K562 (cell line): ENCODE data around the gene CYB5B. TPM values are rescaled to one million over a fixed set of nuclear protein-coding genes. Genes with fewer than 3 reads are reported as not detected.

Experiments
- ATAC-seq: fragments of 200-7000 bp; cut with Tn5 transposase; 3 replicates; pipeline ENCODE4 v1.9.1; 2020; ENCODE audit warnings: moderate library complexity
- BruUV-seq: library from RNA; stranded (reverse); fragments of 400-500 nt; replicated peaks from 2 replicates; lab custom pipeline; 2021; lab: Mats Ljungman, UMichigan
- CTCF ChIA-PET: fragments of 300-600 bp; formaldehyde crosslinking; extraction: SDS; loops from one replicate; lab custom pipeline; 2021; ENCODE audit warnings: low intra/inter-chr PET ratio; lab: Yijun Ruan, JAX
- POLR2A ChIA-PET: fragments of 300-600, 350-650 bp; sonication (Branson Sonifier 250); formaldehyde crosslinking; extraction: SDS; loops from one replicate; lab custom pipeline; 2021; ENCODE audit warnings: antibody characterized with exemption, inconsistent platforms; lab: Yijun Ruan, JAX
- DNase-seq, 4 experiments: peaks; one replicate each; pipeline versions ENCODE4 v3.0.0 to v3.0.0-alpha.2; 2011 to 2018; ENCODE audit warnings: low spot score in 3 of 4, mixed read lengths in 3 of 4; ENCODE audit errors: extremely low read depth in 1 of 4
- FAIRE-seq: peaks from 2 replicates; lab custom pipeline; 2011; peaks lifted over from hg19 to GRCh38; lab: Jason Lieb, UNC
- H2AFZ ChIP-seq: 2 replicates; pipeline ENCODE4 v1.6.0; 2011; ENCODE audit warnings: low read depth, low read length, control low read depth, inconsistent platforms
- H3K27ac ChIP-seq: fragments of 200-600 bp; 3 replicates; pipeline ENCODE4 v1.8.0; 2011; ENCODE audit warnings: low read depth, mild to moderate bottlenecking, control low read depth, inconsistent platforms, low read length, moderate library complexity, mixed read lengths; ENCODE audit errors: extremely low read depth
- H3K27me3 ChIP-seq, 2 experiments: fragments of 300-600 bp in 1 of 2; 2 replicates in 1 of 2; 3 replicates in 1 of 2; pipeline versions ENCODE4 v1.6.0 to v1.8.0; 2011; ENCODE audit warnings: inconsistent platforms in 2 of 2, low read length in 2 of 2, mild to moderate bottlenecking in 1 of 2, mixed read lengths in 1 of 2, moderate library complexity in 1 of 2; ENCODE audit not compliant: control insufficient read depth in 2 of 2, insufficient read depth in 2 of 2
- H3K36me3 ChIP-seq: fragments of 300-600 bp; 3 replicates; pipeline ENCODE4 v1.8.0; 2011; ENCODE audit warnings: mild to moderate bottlenecking, low read length, inconsistent platforms; ENCODE audit not compliant: control insufficient read depth, insufficient read depth
- H3K4me1 ChIP-seq, 2 experiments: fragments of 200-600 bp in 1 of 2; replicated peaks in 1 of 2; 2 replicates in 1 of 2; 3 replicates in 1 of 2; pipeline versions ENCODE4 v1.5.1 to v1.8.0; 2011; ENCODE audit warnings: inconsistent platforms in 2 of 2, low read length in 2 of 2, mild to moderate bottlenecking in 1 of 2, mixed read lengths in 1 of 2, moderate library complexity in 1 of 2; ENCODE audit not compliant: control insufficient read depth in 2 of 2, insufficient read depth in 2 of 2
- H3K4me2 ChIP-seq: 2 replicates; pipeline ENCODE4 v1.6.1; 2011; ENCODE audit warnings: low read length, control low read depth, inconsistent platforms, mixed read lengths; ENCODE audit not compliant: insufficient read depth
- H3K4me3 ChIP-seq: fragments of 200-600 bp; sonication (generic), shearing (Covaris generic); 2 replicates; pipeline ENCODE4 v1.5.1; 2016; ENCODE audit warnings: control low read depth, inconsistent platforms
- H3K79me2 ChIP-seq: fragments of 200-600 bp; 3 replicates; pipeline ENCODE4 v1.8.0; 2011; ENCODE audit warnings: low read length, inconsistent platforms; ENCODE audit not compliant: control insufficient read depth, insufficient read depth
- H3K9ac ChIP-seq, 2 experiments: 2 replicates each; pipeline versions ENCODE4 v1.6.0 to v1.6.1; 2011; ENCODE audit warnings: low read depth in 2 of 2, low read length in 2 of 2, control low read depth in 1 of 2, inconsistent platforms in 1 of 2, mild to moderate bottlenecking in 1 of 2, mixed read lengths in 1 of 2; ENCODE audit not compliant: insufficient read depth in 1 of 2
- H3K9me1 ChIP-seq: one replicate; pipeline ENCODE4 v1.6.0; 2011; ENCODE audit warnings: inconsistent platforms, mild to moderate bottlenecking, low read length, moderate library complexity; ENCODE audit not compliant: control insufficient read depth, insufficient read depth
- H3K9me3 ChIP-seq: replicated peaks from 2 replicates; pipeline ENCODE4 v1.5.1; 2011; ENCODE audit warnings: low read depth, low read length, inconsistent platforms; ENCODE audit not compliant: control insufficient read depth, insufficient read depth
- H4K20me1 ChIP-seq: replicated peaks from 2 replicates; pipeline ENCODE4 v1.6.1; 2011; ENCODE audit warnings: low read length, inconsistent platforms, mixed read lengths; ENCODE audit not compliant: control insufficient read depth, insufficient read depth
- BCOR ChIP-seq: fragments of 450-650 bp; IDR thresholded peaks from 2 replicates; pipeline ENCODE4 v1.6.1; 2016
- ETV5 ChIP-seq: sonication (generic); formaldehyde crosslinking; IDR thresholded peaks from 2 replicates; pipeline ENCODE4 v1.4.0; 2020; ENCODE audit warnings: low read depth, mild to moderate bottlenecking, missing genetic modification reagents
- HES1 ChIP-seq: fragments of 450-650 bp; IDR thresholded peaks from 2 replicates; pipeline ENCODE4 v1.6.1; 2016; ENCODE audit warnings: low read depth, mild to moderate bottlenecking, moderate library complexity
- HNRNPK ChIP-seq: fragments of 200-400 bp; formaldehyde crosslinking; IDR thresholded peaks from one replicate; pipeline ENCODE4 v1.6.1; 2018; ENCODE audit warnings: mild to moderate bottlenecking, low read depth, low read length; ENCODE audit not compliant: poor library complexity, severe bottlenecking
- KAT8 ChIP-seq: fragments of 450-650 bp; IDR thresholded peaks from 2 replicates; pipeline ENCODE4 v1.6.1; 2016; ENCODE audit warnings: low read depth, mild to moderate bottlenecking
- KDM1A ChIP-seq, 2 experiments: fragments of 450-650 bp; IDR thresholded peaks; 2 replicates each; pipeline ENCODE4 v1.6.1; 2016; ENCODE audit warnings: mild to moderate bottlenecking in 2 of 2
- KDM5B ChIP-seq: fragments of 200-600 bp; sonication (generic); IDR thresholded peaks from 2 replicates; pipeline ENCODE4 v1.6.1; 2012; ENCODE audit warnings: low read depth, mild to moderate bottlenecking, moderate library complexity, low read length, control low read depth, inconsistent platforms; ENCODE audit not compliant: insufficient replicate concordance
- MEIS2 ChIP-seq: fragments of 450-650 bp; IDR thresholded peaks from 2 replicates; pipeline ENCODE4 v1.6.1; 2014; ENCODE audit warnings: mild to moderate bottlenecking; ENCODE audit not compliant: partially characterized antibody
- NKRF ChIP-seq: fragments of 450-650 bp; IDR thresholded peaks from 2 replicates; pipeline ENCODE4 v1.6.1; 2016; ENCODE audit warnings: borderline replicate concordance
- PBX2 ChIP-seq, 2 experiments: IDR thresholded peaks in 1 of 2; conservative IDR thresholded peaks in 1 of 2; 2 replicates each; pipeline ENCODE4 v1.6.1; 2016; ENCODE audit warnings: low read depth in 2 of 2, mild to moderate bottlenecking in 1 of 2, missing compliant biosample characterization in 1 of 2, missing genetic modification characterization in 1 of 2, moderate library complexity in 1 of 2
- RAD51 ChIP-seq: fragments of 450-650 bp; IDR thresholded peaks from 2 replicates; pipeline ENCODE4 v1.7.1; 2016; ENCODE audit warnings: low read depth, mild to moderate bottlenecking, borderline replicate concordance
- RCOR1 ChIP-seq, 2 experiments: IDR thresholded peaks; 2 replicates each; pipeline ENCODE4 v1.6.1; 2012; ENCODE audit warnings: low read depth in 2 of 2, low read length in 2 of 2, borderline replicate concordance in 1 of 2, improper control_type of control experiment in 1 of 2
- ZNF184 ChIP-seq: sonication (generic); formaldehyde crosslinking; IDR thresholded peaks from 2 replicates; pipeline ENCODE4 v1.5.0; 2020; ENCODE audit warnings: missing genetic modification reagents
- ZNF384 ChIP-seq: IDR thresholded peaks from 2 replicates; pipeline ENCODE4 v1.6.1; 2012; ENCODE audit warnings: low read depth, low read length, improper control_type of control experiment
- WGBS: fragments of 100-300 bp; shearing (Covaris generic); methylation state at CpG from one replicate; pipeline ENCODE4 v1.1.6; 2016; ENCODE audit warnings: low coverage, mixed read lengths; ENCODE audit not compliant: insufficient coverage; ENCODE audit errors: missing lambda C conversion rate; 5-methylcytosine and 5-hydroxymethylcytosine counted together
- in situ Hi-C: fragments of 300-500 bp; cut with MboI; formaldehyde crosslinking; loops from 4 replicates; pipeline ENCODE4 v1.15.0; 2018; ENCODE audit warnings: inconsistent platforms, mixed read lengths
- intact Hi-C: fragments of 100-400 bp; cut with micrococcal nuclease; formaldehyde crosslinking; loops from 2 replicates; pipeline ENCODE4 v1.14.2; 2022
- polyA plus RNA-seq, 8 experiments: library from polyadenylated mRNA; depleted of rRNA in 4 of 8; stranded (reverse) in 5 of 8; unstranded in 3 of 8; fragments of >200 nt; fragmentation: Nextera tagmentation in 2 of 8; fragmentation: Illumina TruSeq in 1 of 8; extraction: Ambion mirVana in 2 of 8; extraction: Trizol in 1 of 8; gene quantifications; 2 replicates each; pipeline versions ENCODE4 v1.2.1 to v1.2.3, GENCODE V29; 2011 to 2014; ENCODE audit warnings: inconsistent platforms in 1 of 8, missing spikeins in 1 of 8
- total RNA-seq, 7 experiments: library from RNA; depleted of rRNA in 6 of 7; stranded (reverse); fragments of >200 nt in 6 of 7; fragmentation: Illumina TruSeq in 2 of 7; extraction: Trizol in 2 of 7; gene quantifications; 2 replicates each; pipeline versions ENCODE4 v1.2.1 to v1.2.3, GENCODE V29; 2011 to 2021; ENCODE audit warnings: low replicate concordance in 1 of 7

Gene CYB5B
- total and polyA plus RNA-seq, 9 of the 15 experiments (the other 6 are each of a cell fraction or from before 2014, with no cell fraction given) = 29.9 to 274 (median 136) TPM

GRCh38 chr16:69424935-69425784 lies 741 bp downstream of the CYB5B start:
- Histone ChIP-seq H2AFZ (peak overlapping the region; percentile 95), H3K27me3 (no peaks in the 10 kb centered on the region), H3K4me3 (peak overlapping the region; percentile 77), H3K4me1 (peaks cover 0 to 10% of the 10 kb centered on the region in 2 experiments; a peak in 3 of 5 replicates), H3K4me2 (peak overlapping the region; percentile 99), H4K20me1 (no peaks in the 10 kb centered on the region), H3K9ac (peak overlapping the region; percentile 83 to 92), H3K36me3 (peaks cover 33% of the 10 kb centered on the region), H3K79me2 (peaks cover 37% of the 10 kb centered on the region), H3K27ac (peak overlapping the region; percentile 68), H3K9me3 (peaks cover 5% of the 10 kb centered on the region), H3K9me1 (no peaks in the 10 kb centered on the region)
- CTCF ChIA-PET = no interaction called here
- FAIRE-seq = peak; percentile 59
- WGBS = 5% methylated on average over 11 of the region's 11 CpGs
- ATAC-seq = peak; percentile 3; the same call in 1 of the 3 replicates
- in situ Hi-C loops (no loop called here), intact Hi-C loops (no loop called here)
- POLR2A ChIA-PET = interaction anchor here (0.5 to 0.9 kb wide), 7 partner anchors 18 to 511 kb away, joined by 3 to 4 read pairs (median 3); no protein-coding TSS in a partner anchor
- TSS peak; percentile 66 for BruUV-seq
- no peak for DNase-seq
- TF ChIP-seq MEIS2 (peak; percentile 71), KAT8 (0 out of 2 replicates have a peak, but pooled peaks have one; percentile 23), KDM5B (no peak), ETV5 (0 out of 2 replicates have a peak, but pooled peaks have one; percentile 4), ZNF184 (CRISPR knock-in tag) (0 out of 2 replicates have a peak, but pooled peaks have one; percentile 70), NKRF (0 out of 2 replicates have a peak, but pooled peaks have one; percentile 5), PBX2 (CRISPR knock-in tag; IDR thresholded peaks at IDR 0.05; ENCODE audit: low read depth) (no peak), PBX2 (tag; conservative IDR thresholded peaks at IDR 0.05; ENCODE audit: low read depth) (peak; percentile 71), RCOR1 (IDR thresholded peaks at IDR 0.05; ENCODE audit: borderline replicate concordance in 1 of 2, low read depth in 2 of 2, low read length in 2 of 2) (peak in 1 of 2 experiments; percentile 93; a peak in 2 of 4 replicates), HNRNPK (no peak), KDM1A (IDR thresholded peaks at IDR 0.05) (peak; percentile 92), HES1 (peak; percentile 96), ZNF384 (peak; percentile 71), RAD51 (no peak), BCOR (peak; percentile 29; the same call in 1 of the 2 replicates)
